ENCODE measurements around the gene PRPF19. TPM values are rescaled to one million over a fixed set of nuclear protein-coding genes. Genes with fewer than 3 reads are reported as not detected.

Gene PRPF19
- total and polyA plus RNA-seq, 2 of the 13 experiments (the other 11 are each of a cell fraction or from before 2014, with no cell fraction given) = 27.4 to 91.1 TPM

- TF ChIP-seq STAG1 (CRISPR knock-in tag; IDR thresholded peaks at IDR 0.05) (no peak), ZNF557 (CRISPR knock-in tag; IDR thresholded peaks at IDR 0.05) (peak; percentile 83; the same call in 1 of the 2 replicates), KLF12 (CRISPR knock-in tag; IDR thresholded peaks at IDR 0.05; ENCODE audit: borderline replicate concordance) (peak; percentile 82; the same call in 1 of the 2 replicates), SIN3B (IDR thresholded peaks at IDR 0.05; ENCODE audit: low read length) (no peak), PLSCR1 (CRISPR knock-in tag; IDR thresholded peaks at IDR 0.05; ENCODE audit: borderline replicate concordance) (no peak), TFDP1 (CRISPR knock-in tag; IDR thresholded peaks at IDR 0.05; ENCODE audit: borderline replicate concordance) (peak; percentile 93; the same call in 1 of the 2 replicates), SP140L (CRISPR knock-in tag; IDR thresholded peaks at IDR 0.05; ENCODE audit: borderline replicate concordance) (no peak), GATA4 (IDR thresholded peaks at IDR 0.05; ENCODE audit: borderline replicate concordance, low read depth) (no peak), ONECUT2 (CRISPR knock-in tag; IDR thresholded peaks at IDR 0.05) (no peak), TBX3 (IDR thresholded peaks at IDR 0.05; ENCODE audit: borderline replicate concordance) (no peak), EHMT2 (IDR thresholded peaks at IDR 0.05; ENCODE audit: borderline replicate concordance, low read depth, low read length) (no peak), FOSL2 (CRISPR knock-in tag; IDR thresholded peaks at IDR 0.05) (no peak), AHDC1 (CRISPR knock-in tag; IDR thresholded peaks at IDR 0.05; ENCODE audit: borderline replicate concordance) (no peak), DNMT3B (CRISPR knock-in tag; conservative IDR thresholded peaks at IDR 0.05) (no peak), ZNF17 (CRISPR knock-in tag; IDR thresholded peaks at IDR 0.05) (no peak), TEF (CRISPR knock-in tag; IDR thresholded peaks at IDR 0.05) (no peak), CHCHD3 (CRISPR knock-in tag; IDR thresholded peaks at IDR 0.05) (no peak), SOX13 (IDR thresholded peaks at IDR 0.05) (no peak), SOX13 (CRISPR knock-in tag; conservative IDR thresholded peaks at IDR 0.05 in 1 of 2, IDR thresholded peaks at IDR 0.05 in 1 of 2) (no peak), AHR (CRISPR knock-in tag; IDR thresholded peaks at IDR 0.05) (no peak), RBM22 (optimal IDR thresholded peaks at IDR 0.05; ENCODE audit: low read length) (no peak), YEATS4 (CRISPR knock-in tag; IDR thresholded peaks at IDR 0.05; ENCODE audit: borderline replicate concordance) (peak; percentile 40; the same call in 1 of the 2 replicates)
Observed at GRCh38 chr11:60913793-60914632, 7.6 kb upstream of the PRPF19 start, which contains the start of gene TMEM109 (continued).

All from HepG2 (cell line).